Stimulated activated CD4-positive, alpha-beta T cell treated with anti-CD3 and anti-CD28 coated beads, TNF-alpha, amount 100 ng/mL, for 48 hours (primary cell): ENCODE results near the gene TMEM94.
"Not testable (repeated sequence)": the region's sequence is repeated elsewhere in the genome, so short reads cannot be mapped to it uniquely, and the experiment has no call there.

ENCODE experiments used
- DNase-seq, 3 donors: peaks; one replicate each; pipeline ENCODE4 v3.0.0-alpha.2; 2020; ENCODE audit warnings: low read depth in 3 of 3

Gene TMEM94

GRCh38 chr17:75476752-75477489, 20.5 kb downstream of the TMEM94 start:
- DNase-seq = no peak

- not testable (repeated sequence) for DNase-seq
Measured at GRCh38 chr17:75477490-75477862, 21.0 kb downstream of the TMEM94 start.

DNA sequence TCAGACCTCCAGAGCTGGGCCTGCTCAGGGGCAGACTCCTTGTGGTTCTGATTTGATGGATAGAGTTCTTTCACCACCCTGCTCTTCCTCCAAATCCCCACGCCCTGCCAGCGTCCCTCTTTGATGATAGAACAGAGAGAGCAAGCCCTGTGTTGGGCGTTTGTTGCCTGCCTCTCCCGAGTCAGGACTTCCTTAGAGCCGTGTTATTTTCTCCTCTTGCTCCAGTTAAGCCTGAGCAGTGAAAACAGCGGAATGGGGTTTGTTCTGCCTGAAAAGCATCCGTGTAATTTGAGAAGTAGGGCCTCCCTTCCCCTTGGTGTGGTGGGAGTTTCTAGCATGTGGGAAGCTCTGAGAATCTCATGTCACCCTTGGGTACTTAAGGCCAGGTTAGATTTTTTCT, 22.1 kb downstream of the TMEM94 start:
- DNase-seq = no peak

- DNase-seq = no peak
Measured at GRCh38 chr17:75480281-75480680, 23.8 kb downstream of the TMEM94 start.

- DNase-seq = no peak
Measured at GRCh38 chr17:75481194-75482068, 25.0 kb downstream of the TMEM94 start.

DNA sequence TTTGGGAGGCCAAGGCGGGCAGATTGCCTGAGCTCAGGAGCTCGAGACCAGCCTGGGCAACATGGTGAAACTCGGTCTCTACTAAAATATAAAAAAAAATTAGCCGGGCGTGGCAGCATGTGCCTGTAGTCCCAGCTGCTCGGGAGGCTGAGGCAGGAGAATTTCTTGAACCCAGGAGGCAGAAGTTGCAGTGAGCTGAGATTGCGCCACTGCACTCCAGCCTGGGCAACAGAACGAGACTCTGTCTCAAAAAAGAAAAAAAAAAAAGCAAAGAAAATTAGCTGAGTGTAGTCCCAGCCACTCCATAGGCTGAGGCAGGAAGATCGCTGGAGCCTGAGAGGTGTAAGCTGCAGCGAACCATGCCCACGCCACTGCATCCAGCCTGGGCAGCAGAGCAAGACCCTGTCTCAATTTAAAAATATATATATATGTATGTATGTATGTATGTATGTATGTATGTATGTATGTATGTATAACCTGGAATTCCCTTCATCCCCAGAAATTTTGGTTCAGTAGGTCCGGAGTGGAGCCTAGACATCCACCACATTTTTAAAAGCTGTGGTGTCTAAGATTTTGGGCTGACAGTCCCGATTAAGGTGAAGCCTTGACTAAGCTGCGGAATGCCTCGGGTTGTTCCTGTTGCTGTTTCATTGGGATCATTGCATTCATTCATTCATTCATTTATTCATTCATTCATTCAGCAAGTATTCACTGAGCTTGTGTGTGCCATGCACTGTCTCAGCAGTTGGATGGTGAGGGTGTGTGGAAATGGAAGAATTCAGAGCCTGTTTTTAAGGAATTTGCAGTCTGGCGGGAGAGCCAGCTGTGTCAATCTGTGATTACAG, 25.9 kb downstream of the TMEM94 start:
- no peak for DNase-seq

GRCh38 chr17:75485688-75486087, 29.3 kb downstream of the TMEM94 start:
- DNase-seq = no peak

GRCh38 chr17:75486151-75486550, 29.7 kb downstream of the TMEM94 start:
- no peak for DNase-seq

DNA sequence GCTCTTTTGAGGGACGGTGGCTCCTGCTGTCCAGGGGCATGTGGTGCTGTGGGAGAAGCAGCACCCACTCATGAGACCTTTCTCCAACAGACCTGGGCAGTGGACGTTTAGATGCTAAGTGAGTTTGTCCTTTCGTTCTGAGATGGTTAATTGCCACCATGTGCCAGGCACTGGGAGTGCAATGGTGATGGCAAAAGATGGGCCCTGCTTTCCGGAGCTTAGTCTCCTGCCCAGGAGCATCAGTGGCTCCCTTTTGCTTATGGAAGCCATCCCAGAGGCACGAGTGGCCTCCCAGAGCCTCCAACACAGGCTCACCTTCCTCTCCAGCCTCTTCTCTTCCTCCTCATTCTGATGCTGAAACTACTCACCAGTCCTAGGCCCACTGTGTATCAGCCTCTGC, 30.5 kb downstream of the TMEM94 start:
- DNase-seq = no peak

DNA sequence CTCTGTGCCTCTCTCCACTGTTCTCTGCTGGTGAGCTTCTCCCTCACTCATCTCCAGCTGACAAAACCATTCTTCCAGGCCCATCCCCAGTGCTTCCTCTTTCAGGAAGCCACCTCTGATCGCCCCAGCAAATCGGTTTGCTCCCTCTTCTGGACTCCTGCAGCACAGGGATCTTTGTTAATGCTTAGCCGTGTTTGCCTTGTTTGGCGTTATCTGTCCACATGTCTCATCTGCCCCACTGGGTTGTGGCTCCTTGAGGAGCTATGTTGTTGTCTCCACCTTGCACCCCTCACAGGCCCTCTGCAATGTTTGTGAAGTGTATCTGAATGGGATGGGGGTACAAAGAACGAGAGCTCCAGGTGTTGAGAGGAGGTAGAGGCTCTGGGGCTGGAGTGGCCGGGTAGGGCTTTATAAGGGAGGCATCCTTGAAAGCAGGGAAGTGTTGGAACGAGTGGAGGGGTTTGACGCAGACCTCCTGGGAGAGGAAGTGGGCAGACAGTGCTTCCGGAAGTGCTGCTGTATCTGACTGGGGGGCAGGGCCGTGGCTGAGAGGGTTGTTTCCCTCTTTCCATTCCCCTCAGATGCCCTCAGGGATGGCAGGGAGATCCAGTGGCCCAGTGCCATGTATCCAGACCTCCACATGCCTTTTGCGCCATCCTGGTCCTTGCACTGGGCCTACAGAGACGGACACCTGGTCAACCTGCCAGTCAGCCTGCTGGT, 31.1 kb downstream of the TMEM94 start:
- DNase-seq = peak in 1 of 3 donors; percentile 18

- DNase-seq = no peak
Measured at GRCh38 chr17:75488693-75489510, 32.5 kb downstream of the TMEM94 start.

DNA sequence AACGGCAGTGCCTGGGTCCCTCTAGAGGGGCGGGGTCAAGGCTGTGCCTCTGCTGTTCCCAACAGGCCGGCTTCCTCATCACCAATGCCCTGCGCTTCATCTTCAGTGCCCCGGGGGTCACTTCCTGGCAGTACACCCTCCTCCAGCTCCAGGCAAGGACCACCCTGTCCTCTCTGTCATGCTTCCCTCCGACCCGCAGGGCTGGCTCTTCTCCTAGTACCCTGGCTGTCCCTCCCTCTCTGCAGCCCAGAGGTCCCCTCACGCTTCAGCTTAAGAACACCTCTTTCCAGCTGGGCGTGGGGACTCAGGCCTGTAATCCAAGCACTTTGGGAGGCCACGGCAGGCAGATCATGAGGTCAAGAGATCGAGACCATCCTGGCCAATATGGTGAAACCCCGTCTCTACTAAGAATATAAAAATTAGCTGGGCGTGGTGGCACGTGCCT, 33.1 kb downstream of the TMEM94 start:
- no peak for DNase-seq

- no peak for DNase-seq
Measured at GRCh38 chr17:75490173-75490743, 33.8 kb downstream of the TMEM94 start.

GRCh38 chr17:75490953-75491649, 34.7 kb downstream of the TMEM94 start:
- no peak for DNase-seq

DNA sequence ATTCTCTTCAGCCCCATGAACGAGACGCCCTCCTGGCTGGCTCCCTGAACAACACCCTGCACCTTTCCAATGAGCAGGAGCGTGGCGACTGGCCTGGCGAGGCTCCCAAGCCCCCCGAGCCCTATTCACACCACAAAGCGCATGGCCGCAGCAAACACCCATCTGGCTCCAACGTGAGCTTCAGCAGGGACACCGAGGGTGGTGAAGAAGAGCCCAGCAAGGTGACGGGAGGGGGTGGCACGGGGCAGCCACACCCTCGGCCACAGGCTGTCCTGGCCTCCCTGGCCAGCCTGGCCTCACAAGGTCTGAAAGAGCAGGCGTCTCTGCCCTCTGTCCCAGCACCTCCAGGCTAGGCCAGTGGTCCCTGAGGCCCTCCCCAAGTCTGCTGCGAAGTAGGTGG, 35.2 kb downstream of the TMEM94 start:
- no peak for DNase-seq

DNA sequence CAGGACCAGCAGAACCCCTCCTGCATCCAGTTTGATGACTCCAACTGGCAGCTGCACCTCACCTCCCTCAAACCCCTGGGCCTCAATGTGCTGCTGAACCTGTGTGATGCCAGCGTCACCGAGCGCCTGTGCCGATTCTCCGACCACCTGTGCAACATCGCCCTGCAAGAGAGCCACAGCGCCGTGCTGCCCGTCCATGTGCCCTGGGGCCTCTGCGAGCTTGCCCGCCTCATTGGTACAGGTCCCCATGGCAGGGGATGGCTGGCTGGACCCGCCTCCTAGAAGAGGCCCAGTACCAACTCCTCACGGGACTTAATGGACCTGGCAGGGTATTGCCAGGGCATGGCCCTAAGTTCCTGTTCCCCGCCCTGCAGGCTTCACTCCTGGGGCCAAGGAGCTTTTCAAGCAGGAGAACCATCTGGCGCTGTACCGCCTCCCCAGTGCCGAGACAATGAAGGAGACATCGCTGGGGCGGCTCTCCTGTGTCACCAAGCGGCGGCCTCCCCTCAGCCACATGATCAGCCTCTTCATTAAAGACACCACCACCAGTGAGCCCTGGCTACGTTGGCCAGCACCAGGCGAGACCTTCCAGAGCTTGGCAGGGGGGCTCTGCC, 36.2 kb downstream of the TMEM94 start:
- DNase-seq = no peak

DNA sequence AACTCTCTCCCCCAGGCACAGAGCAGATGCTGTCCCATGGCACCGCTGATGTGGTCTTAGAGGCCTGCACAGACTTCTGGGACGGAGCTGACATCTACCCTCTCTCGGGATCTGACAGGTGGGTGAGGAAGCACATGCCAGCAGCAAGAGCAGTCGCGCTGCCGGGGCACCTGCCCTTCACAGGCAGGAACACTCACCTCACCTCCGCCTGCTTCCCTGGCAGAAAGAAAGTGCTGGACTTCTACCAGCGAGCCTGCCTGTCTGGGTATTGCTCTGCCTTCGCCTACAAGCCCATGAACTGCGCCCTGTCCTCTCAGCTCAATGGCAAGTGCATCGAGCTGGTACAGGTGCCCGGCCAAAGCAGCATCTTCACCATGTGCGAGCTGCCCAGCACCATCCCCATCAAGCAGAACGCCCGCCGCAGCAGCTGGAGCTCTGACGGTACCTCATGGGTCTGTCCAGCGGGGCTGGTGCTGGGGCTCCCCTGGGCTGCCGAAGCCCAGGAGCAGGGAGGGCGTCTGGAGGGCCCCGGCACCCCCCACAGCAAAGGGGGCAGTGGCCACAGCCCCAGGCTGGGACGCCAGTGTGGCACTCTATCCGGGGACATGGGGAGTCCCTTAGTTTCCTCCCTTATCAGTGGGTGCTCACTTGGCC, 37.2 kb downstream of the TMEM94 start:
- DNase-seq = no peak

DNA sequence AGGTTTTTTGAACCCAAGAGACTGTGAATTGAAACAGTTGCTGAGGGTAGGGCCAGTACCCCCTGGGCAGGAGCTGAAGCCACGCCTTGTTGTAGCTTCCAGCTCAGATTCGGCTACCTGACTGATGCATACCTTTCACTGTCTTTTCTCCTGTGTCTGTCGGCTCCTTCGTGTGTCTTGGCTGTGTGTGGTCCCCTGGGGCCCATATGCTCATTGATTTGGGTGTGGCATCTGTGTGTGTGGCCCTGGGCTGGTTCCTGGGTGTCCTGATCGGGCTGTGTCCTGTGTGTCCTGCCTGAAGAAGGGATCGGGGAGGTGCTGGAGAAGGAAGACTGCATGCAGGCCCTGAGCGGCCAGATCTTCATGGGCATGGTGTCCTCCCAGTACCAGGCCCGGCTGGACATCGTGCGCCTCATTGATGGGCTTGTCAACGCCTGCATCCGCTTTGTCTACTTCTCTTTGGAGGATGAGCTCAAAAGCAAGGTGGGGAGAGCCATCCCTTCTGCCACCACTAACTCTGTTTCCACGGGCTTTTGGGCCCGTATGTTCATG, 38.0 kb downstream of the TMEM94 start:
- DNase-seq = no peak
